Measurements from ENCODE around the gene PRAMEF12. TPM values are rescaled to one million over a fixed set of nuclear protein-coding genes. Genes with fewer than 3 reads are reported as not detected.

PRAMEF12 gene
- total RNA-seq, 1 experiment from 2014 or later = not detected

GRCh38 chr1:12761781-12762180, 11.8 kb upstream of the PRAMEF12 start (continued):
- TF ChIP-seq, protein P1, sequence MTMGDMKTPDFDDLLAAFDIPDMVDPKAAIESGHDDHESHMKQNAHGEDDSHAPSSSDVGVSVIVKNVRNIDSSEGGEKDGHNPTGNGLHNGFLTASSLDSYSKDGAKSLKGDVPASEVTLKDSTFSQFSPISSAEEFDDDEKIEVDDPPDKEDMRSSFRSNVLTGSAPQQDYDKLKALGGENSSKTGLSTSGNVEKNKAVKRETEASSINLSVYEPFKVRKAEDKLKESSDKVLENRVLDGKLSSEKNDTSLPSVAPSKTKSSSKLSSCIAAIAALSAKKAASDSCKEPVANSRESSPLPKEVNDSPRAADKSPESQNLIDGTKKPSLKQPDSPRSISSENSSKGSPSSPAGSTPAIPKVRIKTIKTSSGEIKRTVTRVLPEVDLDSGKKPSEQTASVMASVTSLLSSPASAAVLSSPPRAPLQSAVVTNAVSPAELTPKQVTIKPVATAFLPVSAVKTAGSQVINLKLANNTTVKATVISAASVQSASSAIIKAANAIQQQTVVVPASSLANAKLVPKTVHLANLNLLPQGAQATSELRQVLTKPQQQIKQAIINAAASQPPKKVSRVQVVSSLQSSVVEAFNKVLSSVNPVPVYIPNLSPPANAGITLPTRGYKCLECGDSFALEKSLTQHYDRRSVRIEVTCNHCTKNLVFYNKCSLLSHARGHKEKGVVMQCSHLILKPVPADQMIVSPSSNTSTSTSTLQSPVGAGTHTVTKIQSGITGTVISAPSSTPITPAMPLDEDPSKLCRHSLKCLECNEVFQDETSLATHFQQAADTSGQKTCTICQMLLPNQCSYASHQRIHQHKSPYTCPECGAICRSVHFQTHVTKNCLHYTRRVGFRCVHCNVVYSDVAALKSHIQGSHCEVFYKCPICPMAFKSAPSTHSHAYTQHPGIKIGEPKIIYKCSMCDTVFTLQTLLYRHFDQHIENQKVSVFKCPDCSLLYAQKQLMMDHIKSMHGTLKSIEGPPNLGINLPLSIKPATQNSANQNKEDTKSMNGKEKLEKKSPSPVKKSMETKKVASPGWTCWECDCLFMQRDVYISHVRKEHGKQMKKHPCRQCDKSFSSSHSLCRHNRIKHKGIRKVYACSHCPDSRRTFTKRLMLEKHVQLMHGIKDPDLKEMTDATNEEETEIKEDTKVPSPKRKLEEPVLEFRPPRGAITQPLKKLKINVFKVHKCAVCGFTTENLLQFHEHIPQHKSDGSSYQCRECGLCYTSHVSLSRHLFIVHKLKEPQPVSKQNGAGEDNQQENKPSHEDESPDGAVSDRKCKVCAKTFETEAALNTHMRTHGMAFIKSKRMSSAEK (CRISPR knock-in tag; IDR thresholded peaks at IDR 0.05; ENCODE audit: borderline replicate concordance) = no peak
- TF ChIP-seq CBFB (CRISPR knock-in tag; IDR thresholded peaks at IDR 0.05; ENCODE audit: low read depth) (no peak), RELA (CRISPR knock-in tag; IDR thresholded peaks at IDR 0.05; ENCODE audit: borderline replicate concordance) (no peak), NFATC4 (CRISPR knock-in tag; IDR thresholded peaks at IDR 0.05) (no peak), ZMAT4 (CRISPR knock-in tag; IDR thresholded peaks at IDR 0.05) (no peak), ZNF396 (CRISPR knock-in tag; IDR thresholded peaks at IDR 0.05; ENCODE audit: borderline replicate concordance) (no peak), RORB (CRISPR knock-in tag; IDR thresholded peaks at IDR 0.05) (no peak), JAZF1 (CRISPR knock-in tag; IDR thresholded peaks at IDR 0.05) (no peak)
- TF ChIP-seq, protein P2, sequence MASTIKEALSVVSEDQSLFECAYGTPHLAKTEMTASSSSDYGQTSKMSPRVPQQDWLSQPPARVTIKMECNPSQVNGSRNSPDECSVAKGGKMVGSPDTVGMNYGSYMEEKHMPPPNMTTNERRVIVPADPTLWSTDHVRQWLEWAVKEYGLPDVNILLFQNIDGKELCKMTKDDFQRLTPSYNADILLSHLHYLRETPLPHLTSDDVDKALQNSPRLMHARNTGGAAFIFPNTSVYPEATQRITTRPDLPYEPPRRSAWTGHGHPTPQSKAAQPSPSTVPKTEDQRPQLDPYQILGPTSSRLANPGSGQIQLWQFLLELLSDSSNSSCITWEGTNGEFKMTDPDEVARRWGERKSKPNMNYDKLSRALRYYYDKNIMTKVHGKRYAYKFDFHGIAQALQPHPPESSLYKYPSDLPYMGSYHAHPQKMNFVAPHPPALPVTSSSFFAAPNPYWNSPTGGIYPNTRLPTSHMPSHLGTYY (CRISPR knock-in tag; IDR thresholded peaks at IDR 0.05) = no peak

- Mint-ChIP-seq H3K27me3 (ENCODE audit: low read depth) (no peaks in the 10 kb centered on the region; the same call in 1 of the 2 replicates), H3K27ac (no peak overlapping the region), H3K4me1 (peaks cover 10% of the 10 kb centered on the region), H3K9me3 (no peaks in the 10 kb centered on the region), H3K4me3 (no peak overlapping the region), H3K36me3 (no peaks in the 10 kb centered on the region)
- ChIA-PET POLR2A (no interaction called here), CTCF (interaction anchor here (1.0 kb wide), 2 partner anchors 17 to 423 kb away, joined by 3 to 4 read pairs; partner anchors contain the start of gene CFAP107)
- DNase-seq (ENCODE audit: low spot score) (no peak), ATAC-seq (no peak)
- TF ChIP-seq ESRRA (CRISPR knock-in tag; IDR thresholded peaks at IDR 0.05; ENCODE audit: borderline replicate concordance) = no peak
- no peak for TF ChIP-seq ZNF317 (CRISPR knock-in tag; IDR thresholded peaks at IDR 0.05; ENCODE audit: borderline replicate concordance, low read depth)
- no peak for TF ChIP-seq ZNF423 (CRISPR knock-in tag; IDR thresholded peaks at IDR 0.05)
- no peak for TF ChIP-seq ATF1 (CRISPR knock-in tag; IDR thresholded peaks at IDR 0.05)
- TF ChIP-seq OVOL2 (CRISPR knock-in tag; IDR thresholded peaks at IDR 0.05; ENCODE audit: borderline replicate concordance) = no peak
- no peak for TF ChIP-seq FOXP1 (CRISPR knock-in tag; IDR thresholded peaks at IDR 0.05; ENCODE audit: borderline replicate concordance)
- no peak for TF ChIP-seq ZNF232 (CRISPR knock-in tag; IDR thresholded peaks at IDR 0.05)
- no peak for TF ChIP-seq ZNF416 (CRISPR knock-in tag; IDR thresholded peaks at IDR 0.05)
- no peak for TF ChIP-seq SMAD4 (CRISPR knock-in tag; IDR thresholded peaks at IDR 0.05)
- no peak for TF ChIP-seq TEAD4 (CRISPR knock-in tag; IDR thresholded peaks at IDR 0.05)
- TF ChIP-seq, protein P3, sequence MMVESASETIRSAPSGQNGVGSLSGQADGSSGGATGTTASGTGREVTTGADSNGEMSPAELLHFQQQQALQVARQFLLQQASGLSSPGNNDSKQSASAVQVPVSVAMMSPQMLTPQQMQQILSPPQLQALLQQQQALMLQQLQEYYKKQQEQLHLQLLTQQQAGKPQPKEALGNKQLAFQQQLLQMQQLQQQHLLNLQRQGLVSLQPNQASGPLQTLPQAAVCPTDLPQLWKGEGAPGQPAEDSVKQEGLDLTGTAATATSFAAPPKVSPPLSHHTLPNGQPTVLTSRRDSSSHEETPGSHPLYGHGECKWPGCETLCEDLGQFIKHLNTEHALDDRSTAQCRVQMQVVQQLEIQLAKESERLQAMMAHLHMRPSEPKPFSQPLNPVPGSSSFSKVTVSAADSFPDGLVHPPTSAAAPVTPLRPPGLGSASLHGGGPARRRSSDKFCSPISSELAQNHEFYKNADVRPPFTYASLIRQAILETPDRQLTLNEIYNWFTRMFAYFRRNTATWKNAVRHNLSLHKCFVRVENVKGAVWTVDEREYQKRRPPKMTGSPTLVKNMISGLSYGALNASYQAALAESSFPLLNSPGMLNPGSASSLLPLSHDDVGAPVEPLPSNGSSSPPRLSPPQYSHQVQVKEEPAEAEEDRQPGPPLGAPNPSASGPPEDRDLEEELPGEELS (CRISPR knock-in tag; IDR thresholded peaks at IDR 0.05) = no peak
- TF ChIP-seq, protein P4, sequence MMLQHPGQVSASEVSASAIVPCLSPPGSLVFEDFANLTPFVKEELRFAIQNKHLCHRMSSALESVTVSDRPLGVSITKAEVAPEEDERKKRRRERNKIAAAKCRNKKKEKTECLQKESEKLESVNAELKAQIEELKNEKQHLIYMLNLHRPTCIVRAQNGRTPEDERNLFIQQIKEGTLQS (CRISPR knock-in tag; conservative IDR thresholded peaks at IDR 0.05) = no peak
- TF ChIP-seq FOXJ3 (CRISPR knock-in tag; IDR thresholded peaks at IDR 0.05; ENCODE audit: borderline replicate concordance) = no peak
- no peak for TF ChIP-seq JAZF1 (CRISPR knock-in tag; IDR thresholded peaks at IDR 0.05)
- TF ChIP-seq, protein P5, sequence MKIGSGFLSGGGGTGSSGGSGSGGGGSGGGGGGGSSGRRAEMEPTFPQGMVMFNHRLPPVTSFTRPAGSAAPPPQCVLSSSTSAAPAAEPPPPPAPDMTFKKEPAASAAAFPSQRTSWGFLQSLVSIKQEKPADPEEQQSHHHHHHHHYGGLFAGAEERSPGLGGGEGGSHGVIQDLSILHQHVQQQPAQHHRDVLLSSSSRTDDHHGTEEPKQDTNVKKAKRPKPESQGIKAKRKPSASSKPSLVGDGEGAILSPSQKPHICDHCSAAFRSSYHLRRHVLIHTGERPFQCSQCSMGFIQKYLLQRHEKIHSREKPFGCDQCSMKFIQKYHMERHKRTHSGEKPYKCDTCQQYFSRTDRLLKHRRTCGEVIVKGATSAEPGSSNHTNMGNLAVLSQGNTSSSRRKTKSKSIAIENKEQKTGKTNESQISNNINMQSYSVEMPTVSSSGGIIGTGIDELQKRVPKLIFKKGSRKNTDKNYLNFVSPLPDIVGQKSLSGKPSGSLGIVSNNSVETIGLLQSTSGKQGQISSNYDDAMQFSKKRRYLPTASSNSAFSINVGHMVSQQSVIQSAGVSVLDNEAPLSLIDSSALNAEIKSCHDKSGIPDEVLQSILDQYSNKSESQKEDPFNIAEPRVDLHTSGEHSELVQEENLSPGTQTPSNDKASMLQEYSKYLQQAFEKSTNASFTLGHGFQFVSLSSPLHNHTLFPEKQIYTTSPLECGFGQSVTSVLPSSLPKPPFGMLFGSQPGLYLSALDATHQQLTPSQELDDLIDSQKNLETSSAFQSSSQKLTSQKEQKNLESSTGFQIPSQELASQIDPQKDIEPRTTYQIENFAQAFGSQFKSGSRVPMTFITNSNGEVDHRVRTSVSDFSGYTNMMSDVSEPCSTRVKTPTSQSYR (CRISPR knock-in tag; IDR thresholded peaks at IDR 0.05) = no peak
Measured at GRCh38 chr1:12762766-12763165, 10.8 kb upstream of the PRAMEF12 start.

Data from WTC11 (cell line).